T-helper 2 cell (primary cell): Measurements from ENCODE around the gene FAM149A.
A peak's percentile ranks its signal among the peaks of the same experiment; 100 is the strongest.

ENCODE experiments used
- DNase-seq, 5 experiments: peaks; one replicate each; pipeline versions ENCODE4 v3.0.0 to v3.0.0-alpha.2; 2012 to 2022
- total RNA-seq, 2 donors: gene quantifications; one replicate each; lab custom pipeline; 2026; lab: John Stamatoyannopoulos, UW

The FAM149A gene
- total RNA-seq: 0 to 3.0 reads per million in 2 donors

GRCh38 chr4:186104114-186104889 lies at the start of gene FAM149A:
Gene FAM149A, plus strand, starts transcription at chr4:186104704.
- peak in 4 of 5 experiments; percentile 7 to 42 (median 28) for DNase-seq

GRCh38 chr4:186058253-186058979 lies 46.1 kb upstream of the FAM149A start:
- no peak for DNase-seq

- no peak for DNase-seq
These were observed 45.6 kb upstream of the FAM149A start for GRCh38 chr4:186058980-186059316.

GRCh38 chr4:186061921-186062320 lies 42.6 kb upstream of the FAM149A start:
- DNase-seq: no peak

- DNase-seq: peak in 3 of 5 experiments; percentile 4 to 63 (median 11)
These were observed 36.6 kb upstream of the FAM149A start for GRCh38 chr4:186067757-186068385.

GRCh38 chr4:186068581-186069348 lies 35.7 kb upstream of the FAM149A start, which contains the start of gene TLR3:
Gene TLR3, plus strand, starts transcription at chr4:186069156. Its CDS starts 7,464 bp downstream, at chr4:186076620.
- DNase-seq: peak in 2 of 5 experiments; percentile 5 to 30

GRCh38 chr4:186069729-186070128 lies 34.8 kb upstream of the FAM149A start:
- DNase-seq: no peak

- no peak for DNase-seq
These were observed 32.0 kb upstream of the FAM149A start for GRCh38 chr4:186072516-186072915.

GRCh38 chr4:186074189-186074588 lies 30.3 kb upstream of the FAM149A start:
- DNase-seq: no peak

- no peak for DNase-seq
These were observed 25.4 kb upstream of the FAM149A start for GRCh38 chr4:186078981-186079638.

- DNase-seq: no peak
These were observed 24.8 kb upstream of the FAM149A start for GRCh38 chr4:186079694-186080093.

- no peak for DNase-seq
These were observed 23.2 kb upstream of the FAM149A start for GRCh38 chr4:186081202-186081807.

- DNase-seq: no peak
These were observed 22.3 kb upstream of the FAM149A start for GRCh38 chr4:186082221-186082620.

- no peak for DNase-seq
These were observed 16.0 kb upstream of the FAM149A start for GRCh38 chr4:186088523-186088922.

GRCh38 chr4:186092296-186092695 lies 12.2 kb upstream of the FAM149A start:
- DNase-seq: no peak

GRCh38 chr4:186095406-186095805 lies 9.1 kb upstream of the FAM149A start:
- no peak for DNase-seq

GRCh38 chr4:186096681-186097165 lies 7.8 kb upstream of the FAM149A start:
- no peak for DNase-seq

GRCh38 chr4:186097386-186097785 lies 7.1 kb upstream of the FAM149A start:
- DNase-seq: no peak

GRCh38 chr4:186102931-186103330 lies 1.6 kb upstream of the FAM149A start:
- no peak for DNase-seq

- DNase-seq: no peak
These were observed 564 bp downstream of the FAM149A start for GRCh38 chr4:186104890-186105646.
